GM12892 (cell line): ENCODE data around the gene GSS.

Experiments used
- POLR2A ChIP-seq: IDR thresholded peaks from 2 replicates; pipeline ENCODE4 v1.6.1; 2011; ENCODE audit warnings: low read depth, low read length, control low read depth
- POLR2AphosphoS5 ChIP-seq: IDR thresholded peaks from 2 replicates; pipeline ENCODE4 v1.6.1; 2011; ENCODE audit warnings: low read depth, low read length, control low read depth

DNA sequence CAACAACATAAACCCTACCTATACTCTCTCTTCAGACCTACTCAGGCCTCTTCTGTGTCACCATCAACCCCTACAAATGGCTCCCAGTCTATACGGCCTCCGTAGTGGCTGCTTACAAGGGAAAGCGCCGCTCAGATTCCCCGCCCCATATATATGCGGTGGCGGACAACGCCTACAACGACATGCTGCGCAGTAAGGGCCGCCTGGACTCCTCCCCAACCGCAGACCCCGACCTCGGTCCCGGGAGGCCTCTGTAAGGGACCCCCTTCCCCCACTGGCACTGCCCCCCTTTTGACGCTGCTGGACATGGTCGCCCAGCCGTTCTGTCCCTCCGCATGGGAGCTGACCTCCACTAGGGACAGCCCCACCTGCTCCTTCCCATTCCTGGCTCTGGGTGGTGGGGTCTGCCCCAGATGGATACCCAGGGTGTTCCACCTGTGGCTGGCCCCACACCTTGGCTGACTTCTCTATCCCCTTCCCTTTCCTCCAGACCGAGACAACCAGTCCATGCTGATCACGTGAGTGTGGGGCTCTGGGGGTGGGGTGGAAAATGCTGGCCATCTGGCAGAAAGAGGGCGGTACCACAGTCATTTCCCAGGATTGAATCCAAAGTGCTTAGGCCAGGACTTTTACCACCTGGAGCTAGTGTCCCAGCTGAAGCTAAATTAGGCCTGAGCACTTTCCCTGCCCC is 25.1 kb upstream of the GSS start:
- TF ChIP-seq POLR2A (no peak), POLR2AphosphoS5 (no peak)
